ENCODE results near the gene TYW1B. TPM values are rescaled to one million over a fixed set of nuclear protein-coding genes. Genes with fewer than 3 reads are reported as not detected.
"Not testable (repeated sequence)": the region's sequence is repeated elsewhere in the genome, so short reads cannot be mapped to it uniquely, and the experiment has no call there.

Gene TYW1B
- total RNA-seq, 1 donor from 2014 or later: 6.9 TPM

DNA sequence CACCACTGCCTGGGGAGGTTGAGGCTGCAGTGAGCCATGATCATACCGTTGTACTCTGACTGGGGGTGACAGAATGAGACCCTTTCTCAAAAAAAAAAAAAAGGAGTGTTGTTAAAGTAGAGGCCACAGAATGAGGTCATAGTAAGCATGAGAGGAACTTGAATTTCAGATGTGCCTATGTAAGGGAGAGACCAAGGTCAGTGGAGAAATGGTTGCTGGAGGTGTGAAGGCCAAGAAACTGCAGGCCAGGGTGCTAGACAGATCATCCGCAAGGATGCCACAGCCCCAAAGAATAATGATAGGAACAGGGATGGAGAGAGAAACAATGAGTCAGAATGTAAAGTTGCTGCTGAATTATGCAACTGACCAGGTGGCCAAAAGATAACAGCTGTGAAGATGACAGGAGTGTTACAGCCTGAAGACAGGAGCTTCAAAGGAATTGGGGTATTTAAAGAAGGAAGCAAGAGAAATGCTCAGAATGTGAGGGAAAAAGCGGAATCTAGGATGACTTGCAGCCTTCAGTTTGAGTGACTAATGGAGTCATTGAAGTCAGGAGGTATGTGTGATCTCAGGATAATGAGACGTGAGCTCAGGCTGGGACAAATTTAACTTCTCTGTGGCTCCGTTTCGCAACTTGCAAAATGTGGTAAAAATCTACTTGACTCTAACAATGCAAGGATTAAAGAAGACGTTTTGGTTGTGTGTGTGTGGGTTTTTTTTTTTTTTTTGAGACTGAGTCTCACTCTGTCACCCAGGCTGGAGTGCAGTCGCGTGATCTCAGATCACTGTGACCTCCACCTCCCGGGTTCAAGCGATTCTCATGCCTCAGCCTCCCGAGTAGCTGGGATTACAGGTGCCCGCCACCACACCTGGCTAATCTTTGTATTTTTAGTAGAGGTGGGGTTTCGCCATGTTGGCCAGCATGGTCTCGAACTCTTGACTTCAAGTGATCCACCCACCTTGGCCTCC, 22.2 kb downstream of the TYW1B start:
- no peak for TF ChIP-seq POLR2AphosphoS5 (IDR thresholded peaks at IDR 0.05; ENCODE audit: insufficient read depth in 1 of 2, low read depth in 1 of 2)
- TF ChIP-seq, protein P1, sequence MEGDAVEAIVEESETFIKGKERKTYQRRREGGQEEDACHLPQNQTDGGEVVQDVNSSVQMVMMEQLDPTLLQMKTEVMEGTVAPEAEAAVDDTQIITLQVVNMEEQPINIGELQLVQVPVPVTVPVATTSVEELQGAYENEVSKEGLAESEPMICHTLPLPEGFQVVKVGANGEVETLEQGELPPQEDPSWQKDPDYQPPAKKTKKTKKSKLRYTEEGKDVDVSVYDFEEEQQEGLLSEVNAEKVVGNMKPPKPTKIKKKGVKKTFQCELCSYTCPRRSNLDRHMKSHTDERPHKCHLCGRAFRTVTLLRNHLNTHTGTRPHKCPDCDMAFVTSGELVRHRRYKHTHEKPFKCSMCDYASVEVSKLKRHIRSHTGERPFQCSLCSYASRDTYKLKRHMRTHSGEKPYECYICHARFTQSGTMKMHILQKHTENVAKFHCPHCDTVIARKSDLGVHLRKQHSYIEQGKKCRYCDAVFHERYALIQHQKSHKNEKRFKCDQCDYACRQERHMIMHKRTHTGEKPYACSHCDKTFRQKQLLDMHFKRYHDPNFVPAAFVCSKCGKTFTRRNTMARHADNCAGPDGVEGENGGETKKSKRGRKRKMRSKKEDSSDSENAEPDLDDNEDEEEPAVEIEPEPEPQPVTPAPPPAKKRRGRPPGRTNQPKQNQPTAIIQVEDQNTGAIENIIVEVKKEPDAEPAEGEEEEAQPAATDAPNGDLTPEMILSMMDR (IDR thresholded peaks at IDR 0.05): no peak
- TF ChIP-seq POLR2A (IDR thresholded peaks at IDR 0.05): no peak
- H3K4me1 ChIP-seq: no peaks in the 10 kb centered on the region
- H3K27ac ChIP-seq: no peak overlapping the region
- H3K9me3 ChIP-seq: no peaks in the 10 kb centered on the region
- intact Hi-C loops (cut with DNase I): no loop called here
- no peaks in the 10 kb centered on the region for H3K27me3 ChIP-seq
- peaks cover 0 to 13% of the 10 kb centered on the region in 2 donors for H3K36me3 ChIP-seq
- DNase-seq (ENCODE audit: extremely low spot score in 2 of 2): no peak
- H3K4me3 ChIP-seq: no peak overlapping the region

DNA sequence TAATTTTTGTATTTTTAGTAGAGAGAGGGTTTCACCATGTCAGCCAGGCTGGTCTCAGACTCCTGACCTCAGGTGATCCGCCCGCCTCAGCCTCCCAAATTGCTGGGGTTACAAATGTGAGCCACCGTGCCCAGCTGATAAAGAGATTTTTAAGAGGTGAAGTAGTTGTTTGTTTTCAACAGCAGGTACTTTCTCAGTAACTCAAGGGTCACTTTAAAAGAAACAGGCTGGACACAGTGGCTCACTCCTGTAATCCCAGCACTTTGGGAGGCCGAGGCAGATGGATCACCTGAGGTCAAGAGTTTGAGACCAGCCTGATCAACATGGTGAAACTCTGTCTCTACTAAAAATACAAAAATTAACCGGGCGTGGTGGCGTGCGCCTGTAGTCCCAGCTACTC, 24.2 kb downstream of the TYW1B start:
- H3K27ac ChIP-seq; H3K9me3 ChIP-seq; H3K4me3 ChIP-seq; intact Hi-C loops (cut with DNase I); H3K4me1 ChIP-seq; DNase-seq (ENCODE audit: extremely low spot score in 2 of 2); H3K27me3 ChIP-seq: not testable (repeated sequence)
- peaks cover 0 to 13% of the 10 kb centered on the region in 2 donors for H3K36me3 ChIP-seq

DNA sequence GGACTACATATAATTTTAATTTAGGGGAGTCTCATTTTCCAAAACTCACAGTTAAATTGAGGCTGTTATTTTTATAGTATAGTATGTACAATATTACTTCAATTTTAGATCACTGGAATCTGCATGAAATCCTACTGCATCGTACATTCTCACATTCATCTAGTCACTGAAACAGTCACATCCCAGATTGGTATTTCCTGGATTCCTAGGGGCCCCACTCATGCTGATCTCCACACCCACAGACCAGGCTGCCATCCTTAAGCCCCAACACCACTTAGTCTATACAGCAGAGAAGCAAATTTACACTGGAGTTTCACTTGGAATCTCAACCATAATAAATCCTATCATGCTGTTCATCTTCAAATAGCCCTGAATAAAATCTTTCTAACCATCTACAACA, 26.4 kb downstream of the TYW1B start:
- H3K9me3 ChIP-seq; H3K27me3 ChIP-seq; H3K4me3 ChIP-seq; DNase-seq (ENCODE audit: extremely low spot score in 2 of 2); H3K4me1 ChIP-seq; H3K27ac ChIP-seq; intact Hi-C loops (cut with DNase I): not testable (repeated sequence)
- peaks cover 0 to 13% of the 10 kb centered on the region in 2 donors for H3K36me3 ChIP-seq

DNA sequence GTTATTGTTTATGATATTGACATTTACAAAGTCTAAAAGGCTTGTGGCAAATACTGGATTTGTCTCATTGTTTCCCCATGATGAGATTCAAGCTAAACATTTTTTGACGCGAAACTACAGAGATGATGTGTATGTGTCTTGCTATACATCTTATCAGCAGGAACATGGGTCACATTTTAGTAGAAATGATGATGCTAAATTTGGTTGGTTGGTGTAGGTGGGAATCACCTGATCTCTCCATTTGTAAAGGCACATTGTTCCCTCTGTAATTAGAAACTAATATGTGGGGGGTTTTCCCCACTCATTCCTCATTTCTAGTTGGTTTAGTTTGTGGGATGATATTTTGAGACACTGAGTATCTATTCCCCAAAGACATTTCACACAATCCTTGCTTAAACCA, 32.6 kb downstream of the TYW1B start:
- H3K36me3 ChIP-seq; H3K27ac ChIP-seq; DNase-seq (ENCODE audit: extremely low spot score in 2 of 2); intact Hi-C loops (cut with DNase I); H3K27me3 ChIP-seq; H3K9me3 ChIP-seq; H3K4me1 ChIP-seq; H3K4me3 ChIP-seq: not testable (repeated sequence)

DNA sequence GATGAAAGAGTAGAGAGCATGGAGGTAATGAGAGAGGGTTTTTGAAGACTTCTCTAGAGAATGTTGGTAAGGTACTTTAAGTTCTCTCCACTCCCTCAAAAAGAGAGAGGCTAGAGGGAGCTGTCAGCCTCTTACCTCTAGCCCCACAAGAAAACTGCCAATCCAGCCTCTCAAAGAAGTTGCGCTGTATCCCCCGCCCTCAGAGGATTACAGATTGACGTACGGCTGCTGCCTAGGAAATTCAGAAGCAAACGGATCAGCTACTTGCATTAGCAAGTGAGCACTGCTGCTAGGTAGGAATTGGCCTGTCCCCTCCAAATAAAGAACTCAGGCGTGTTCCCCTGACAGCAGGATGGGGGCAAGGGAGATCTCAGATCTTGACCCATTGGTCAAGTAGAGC, 34.2 kb downstream of the TYW1B start:
- Histone ChIP-seq H3K36me3 (no peaks in the 10 kb centered on the region), H3K27me3 (no peaks in the 10 kb centered on the region), H3K4me1 (no peaks in the 10 kb centered on the region), H3K9me3 (no peaks in the 10 kb centered on the region), H3K27ac (no peak overlapping the region), H3K4me3 (no peak overlapping the region)
- DNase-seq (ENCODE audit: extremely low spot score in 2 of 2): no peak
- intact Hi-C loops (cut with DNase I): no loop called here
- no peak for TF ChIP-seq POLR2A (IDR thresholded peaks at IDR 0.05)
- no peak for TF ChIP-seq POLR2AphosphoS5 (IDR thresholded peaks at IDR 0.05; ENCODE audit: insufficient read depth in 1 of 2, low read depth in 1 of 2)
- TF ChIP-seq, protein P1 (IDR thresholded peaks at IDR 0.05): no peak

DNA sequence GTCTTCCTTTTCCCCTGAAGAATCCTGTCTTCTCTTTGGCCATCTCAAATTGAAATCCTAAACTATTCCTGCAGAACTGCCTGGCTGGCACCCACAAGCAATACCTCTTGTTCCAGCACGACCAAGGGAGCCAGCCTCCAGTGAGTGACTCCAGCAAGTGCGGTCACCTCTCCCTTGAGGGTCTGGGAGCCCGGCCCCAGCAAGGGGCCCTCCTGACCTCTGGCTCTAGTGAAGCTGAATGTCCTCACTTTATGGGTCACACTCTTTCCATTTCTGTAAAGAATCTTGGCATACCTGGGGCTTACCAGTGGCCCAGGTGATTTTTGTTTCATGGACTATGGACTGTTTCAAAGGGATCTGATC, 37.3 kb downstream of the TYW1B start:
- H3K27ac ChIP-seq; intact Hi-C loops (cut with DNase I); H3K27me3 ChIP-seq; H3K4me3 ChIP-seq; DNase-seq (ENCODE audit: extremely low spot score in 2 of 2); H3K36me3 ChIP-seq; H3K4me1 ChIP-seq; H3K9me3 ChIP-seq: not testable (repeated sequence)

DNA sequence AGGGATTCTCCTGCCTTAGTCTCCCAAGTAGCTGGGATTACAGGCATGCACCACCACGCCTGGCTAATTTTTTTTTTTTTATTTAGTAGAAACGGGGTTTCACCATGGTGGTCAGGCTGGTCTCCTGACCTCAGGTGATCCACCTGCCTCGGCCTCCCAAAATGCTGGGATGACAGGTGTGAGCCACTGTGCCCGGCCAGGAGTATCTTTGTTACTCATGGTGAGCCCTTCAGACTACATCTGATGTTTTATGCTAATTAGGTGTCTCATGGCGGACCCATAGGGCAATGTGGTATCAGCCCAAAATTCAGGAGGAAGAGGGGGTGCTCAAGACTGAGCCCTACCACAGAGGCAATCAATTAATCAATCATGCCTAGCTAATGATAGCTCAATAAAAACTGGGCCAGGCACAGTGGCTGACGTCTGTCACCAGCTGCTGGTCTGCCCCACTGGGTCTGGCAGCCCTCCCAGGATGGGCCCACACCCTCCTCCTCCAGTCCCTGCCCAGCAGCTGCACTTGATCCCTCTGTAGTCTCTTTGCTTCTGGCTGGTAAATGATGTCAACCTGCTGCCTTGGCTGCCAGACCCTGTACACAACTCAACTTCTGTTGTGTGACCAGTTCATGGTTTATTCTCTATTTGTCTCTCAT, 37.8 kb downstream of the TYW1B start:
- H3K27ac ChIP-seq; H3K4me1 ChIP-seq; H3K27me3 ChIP-seq; H3K9me3 ChIP-seq; DNase-seq (ENCODE audit: extremely low spot score in 2 of 2); H3K4me3 ChIP-seq; H3K36me3 ChIP-seq; intact Hi-C loops (cut with DNase I): not testable (repeated sequence)

Measured in vagina (tissue), 2 donors.